PFSK-1 (cell line): ENCODE measurements around the gene CLEC16A.

ENCODE experiments used
- POLR2AphosphoS5 ChIP-seq: IDR thresholded peaks from 2 replicates; pipeline ENCODE4 v1.6.1; 2012; ENCODE audit warnings: low read depth, mild to moderate bottlenecking, control low read depth, low read length, moderate library complexity
- SIN3A ChIP-seq: IDR thresholded peaks from 2 replicates; pipeline ENCODE4 v1.6.1; 2012; ENCODE audit warnings: mild to moderate bottlenecking, low read length, moderate library complexity, borderline replicate concordance; ENCODE audit not compliant: insufficient read depth

DNA sequence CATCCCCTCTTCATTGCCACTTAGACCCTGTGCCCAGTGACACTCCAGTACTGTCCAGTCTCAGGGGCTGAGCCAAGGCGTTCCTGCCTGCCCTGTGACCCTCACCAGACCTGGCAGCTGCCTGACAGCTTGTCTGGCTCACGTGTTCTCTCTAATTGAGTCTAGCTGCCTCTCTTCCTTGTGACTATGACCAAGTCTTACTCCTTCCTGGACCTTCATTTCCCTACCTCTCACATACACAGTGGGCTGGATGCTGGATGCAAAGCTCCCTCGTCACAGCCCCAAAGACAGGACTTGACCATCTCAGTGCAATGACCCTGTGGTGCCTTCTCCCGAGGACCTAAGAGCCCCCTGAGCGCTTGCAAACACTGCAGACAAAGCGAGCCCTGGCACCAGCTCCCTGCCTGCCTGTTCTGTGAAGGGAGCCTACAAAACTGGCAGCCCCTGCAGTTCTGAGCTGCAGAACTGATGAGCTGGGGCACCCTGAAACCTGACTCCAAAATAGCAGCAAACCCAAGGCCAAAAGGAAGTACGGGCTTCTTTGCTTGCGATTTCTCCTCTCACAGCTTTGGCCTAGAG is 3.8 kb upstream of the CLEC16A start:
- TF ChIP-seq POLR2AphosphoS5, result no peak
- no peak for TF ChIP-seq SIN3A
